ENCODE data around the gene PHYH. TPM values are rescaled to one million over a fixed set of nuclear protein-coding genes. Genes with fewer than 3 reads are reported as not detected.

Gene PHYH
- total RNA-seq (2013), result 10.6 TPM
- polyA plus RNA-seq (10 to 100 TPM in 2 of 3 donors, 1 to 10 TPM in 1; 5.5 to 19.6 (median 19.5) TPM), polyA minus RNA-seq (2.1 and 4.5 TPM in 2 replicates), total RNA-seq (1.2 to 12.0 (median 7.1) reads per million in 11 experiments)

DNA sequence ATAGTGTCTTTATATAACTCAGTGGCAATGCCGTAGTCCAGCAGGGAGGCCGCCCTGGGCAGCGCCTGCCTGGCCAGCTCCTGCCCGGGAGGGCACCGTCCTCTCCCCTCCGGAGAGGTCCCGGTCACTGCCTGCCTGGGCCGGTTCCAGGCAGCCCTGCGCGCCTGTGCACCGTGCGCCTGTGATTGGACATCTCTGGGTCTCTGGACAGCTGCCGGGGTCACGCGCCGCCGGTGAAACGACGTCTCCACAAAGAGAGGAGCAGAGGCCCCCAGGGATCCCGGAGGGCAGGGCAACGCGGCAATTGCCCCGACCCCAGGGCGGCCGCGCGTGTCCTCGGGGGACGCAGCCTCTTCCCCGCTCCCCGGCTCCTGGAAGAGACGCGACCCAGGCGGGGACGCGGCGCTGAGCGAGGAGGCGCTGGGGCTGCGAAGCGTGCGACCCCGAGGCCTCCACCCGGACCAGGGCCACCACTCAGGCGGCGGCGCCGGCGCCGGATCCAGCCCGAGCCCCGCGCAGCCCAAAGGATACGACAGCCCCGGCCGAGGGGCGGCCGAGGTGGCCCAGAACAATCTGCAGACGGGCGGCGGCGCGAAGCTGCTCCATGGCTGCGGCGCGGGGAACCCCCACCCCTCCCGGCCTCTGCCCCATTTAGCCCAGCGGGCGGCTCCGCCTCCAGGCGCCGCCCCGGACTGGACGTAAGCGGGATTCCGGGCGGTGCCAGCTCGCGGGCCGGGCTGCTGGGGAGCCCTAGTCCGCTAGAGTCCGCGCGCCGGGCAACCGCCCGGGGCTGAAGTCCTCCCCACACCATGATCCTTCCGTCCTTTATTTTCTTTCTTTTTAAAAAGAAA lies at the start of gene PHYH:
TSS of gene PHYH (minus strand) at position 628 of the 851 bp plus-strand sequence. CDS start at position 606, 22 bp downstream.
- peak within 1 kb of the TSS; percentile 49 to 77 (median 62) for H3K4me3 ChIP-seq (replicated peaks in 1 of 3; ENCODE audit: low read depth in 2 of 3, low read length in 3 of 3)
- peak within 1 kb of the TSS; percentile 89 to 96 for H3K4me3 Mint-ChIP-seq
- H3K9ac ChIP-seq (ENCODE audit: insufficient read depth, low read length, poor library complexity, severe bottlenecking), result peak within 1 kb of the TSS; percentile 75
- H3K79me2 ChIP-seq (ENCODE audit: insufficient read depth, low read length), result no peaks in the 10 kb centered on the region
- no peaks in the 10 kb centered on the region for H4K20me1 ChIP-seq (ENCODE audit: insufficient read depth, low read length)
- H3K4me1 ChIP-seq (ENCODE audit: control insufficient read depth in 1 of 2, insufficient read depth in 2 of 2, low read length in 2 of 2), result peaks cover 22 to 33% of the 10 kb centered on the region in 2 donors
- intact Hi-C loops (cut with micrococcal nuclease), result loop anchor here (5.0 kb wide), 2 partner anchors 48 to 137 kb away; partner anchors contain the start of genes MCM10 (in 1 of the 2) and SEPHS1 (in 1 of the 2)
- TF ChIP-seq, protein P1, sequence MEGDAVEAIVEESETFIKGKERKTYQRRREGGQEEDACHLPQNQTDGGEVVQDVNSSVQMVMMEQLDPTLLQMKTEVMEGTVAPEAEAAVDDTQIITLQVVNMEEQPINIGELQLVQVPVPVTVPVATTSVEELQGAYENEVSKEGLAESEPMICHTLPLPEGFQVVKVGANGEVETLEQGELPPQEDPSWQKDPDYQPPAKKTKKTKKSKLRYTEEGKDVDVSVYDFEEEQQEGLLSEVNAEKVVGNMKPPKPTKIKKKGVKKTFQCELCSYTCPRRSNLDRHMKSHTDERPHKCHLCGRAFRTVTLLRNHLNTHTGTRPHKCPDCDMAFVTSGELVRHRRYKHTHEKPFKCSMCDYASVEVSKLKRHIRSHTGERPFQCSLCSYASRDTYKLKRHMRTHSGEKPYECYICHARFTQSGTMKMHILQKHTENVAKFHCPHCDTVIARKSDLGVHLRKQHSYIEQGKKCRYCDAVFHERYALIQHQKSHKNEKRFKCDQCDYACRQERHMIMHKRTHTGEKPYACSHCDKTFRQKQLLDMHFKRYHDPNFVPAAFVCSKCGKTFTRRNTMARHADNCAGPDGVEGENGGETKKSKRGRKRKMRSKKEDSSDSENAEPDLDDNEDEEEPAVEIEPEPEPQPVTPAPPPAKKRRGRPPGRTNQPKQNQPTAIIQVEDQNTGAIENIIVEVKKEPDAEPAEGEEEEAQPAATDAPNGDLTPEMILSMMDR (IDR thresholded peaks at IDR 0.05), result no peak
- H2AFZ ChIP-seq (ENCODE audit: insufficient read depth, low read depth, low read length, poor library complexity, severe bottlenecking), result peak within 1 kb of the TSS; percentile 89
- peak; percentile 75 to 79 (median 78) for DNase-seq
- no peaks in the 10 kb centered on the region for H3K27me3 ChIP-seq (ENCODE audit: control insufficient read depth in 2 of 2, insufficient read depth in 2 of 2, low read length in 2 of 2)
- peak within 1 kb of the TSS; percentile 83 for H3K4me2 ChIP-seq (replicated peaks; ENCODE audit: extremely low read depth, low read length, poor library complexity, severe bottlenecking)
- WGBS (ENCODE audit: insufficient coverage), result under 1% methylated on average over 77 of the region's 88 CpGs
- H3K9me3 ChIP-seq (replicated peaks in 1 of 2; ENCODE audit: control insufficient read depth in 1 of 2, insufficient read depth in 1 of 2, low read length in 2 of 2), result no peaks in the 10 kb centered on the region
- H3K27me3 Mint-ChIP-seq (ENCODE audit: low read depth in 3 of 3), result peaks cover 0 to 5% (median 4%) of the 10 kb centered on the region in 3 donors
- H3K9me3 Mint-ChIP-seq, result peaks cover 0 to 3% (median 0%) of the 10 kb centered on the region in 7 donors
- H3K27ac ChIP-seq (ENCODE audit: low read depth in 1 of 2, low read length in 2 of 2), result peak within 1 kb of the TSS; percentile 71 to 81
- H3K36me3 Mint-ChIP-seq, result peaks cover 0 to 7% of the 10 kb centered on the region in 2 donors
- peaks cover 25% of the 10 kb centered on the region for H3K4me1 Mint-ChIP-seq
- H3K36me3 ChIP-seq (replicated peaks in 1 of 2; ENCODE audit: control insufficient read depth in 1 of 2, insufficient read depth in 2 of 2, low read length in 2 of 2), result no peaks in the 10 kb centered on the region
- H3K27ac Mint-ChIP-seq, result peak within 1 kb of the TSS; percentile 73 to 92 (median 81)

All from CD14-positive monocyte (primary cell).